HG03064 (cell line): Measurements from ENCODE around the gene TAF5L.

Experiments used
- ATAC-seq: cut with Tn5 transposase; IDR thresholded peaks from one replicate; pipeline ENCODE4 v1.9.1; 2021; ENCODE audit warnings: low read depth; ENCODE audit not compliant: unreplicated experiment

TAF5L gene

GRCh38 chr1:229547542-229547941 is 78.4 kb downstream of the TAF5L start:
- no peak for ATAC-seq

GRCh38 chr1:229544587-229544986 is 81.3 kb downstream of the TAF5L start:
- ATAC-seq, result no peak
